HG02938 (cell line): ENCODE measurements around the gene HSPA13.
A peak's percentile ranks its signal among the peaks of the same experiment; 100 is the strongest.
"Not testable (repeated sequence)": the region's sequence is repeated elsewhere in the genome, so short reads cannot be mapped to it uniquely, and the experiment has no call there.

Experiments used
- ATAC-seq: cut with Tn5 transposase; IDR thresholded peaks from one replicate; pipeline ENCODE4 v1.9.1; 2021; ENCODE audit warnings: mild to moderate bottlenecking, moderate library complexity; ENCODE audit not compliant: unreplicated experiment

The HSPA13 gene, protein sequence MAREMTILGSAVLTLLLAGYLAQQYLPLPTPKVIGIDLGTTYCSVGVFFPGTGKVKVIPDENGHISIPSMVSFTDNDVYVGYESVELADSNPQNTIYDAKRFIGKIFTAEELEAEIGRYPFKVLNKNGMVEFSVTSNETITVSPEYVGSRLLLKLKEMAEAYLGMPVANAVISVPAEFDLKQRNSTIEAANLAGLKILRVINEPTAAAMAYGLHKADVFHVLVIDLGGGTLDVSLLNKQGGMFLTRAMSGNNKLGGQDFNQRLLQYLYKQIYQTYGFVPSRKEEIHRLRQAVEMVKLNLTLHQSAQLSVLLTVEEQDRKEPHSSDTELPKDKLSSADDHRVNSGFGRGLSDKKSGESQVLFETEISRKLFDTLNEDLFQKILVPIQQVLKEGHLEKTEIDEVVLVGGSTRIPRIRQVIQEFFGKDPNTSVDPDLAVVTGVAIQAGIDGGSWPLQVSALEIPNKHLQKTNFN

GRCh38 chr21:14382835-14383595 lies at the start of gene HSPA13:
TSS of gene HSPA13 (minus strand) at chr21:14383146. CDS start at chr21:14383119, 27 bp downstream.
- ATAC-seq, result peak; percentile 95

GRCh38 chr21:14418920-14419319 lies 36.0 kb upstream of the HSPA13 start:
- ATAC-seq, result no peak

GRCh38 chr21:14414932-14415508 lies 32.1 kb upstream of the HSPA13 start:
- ATAC-seq, result no peak

DNA sequence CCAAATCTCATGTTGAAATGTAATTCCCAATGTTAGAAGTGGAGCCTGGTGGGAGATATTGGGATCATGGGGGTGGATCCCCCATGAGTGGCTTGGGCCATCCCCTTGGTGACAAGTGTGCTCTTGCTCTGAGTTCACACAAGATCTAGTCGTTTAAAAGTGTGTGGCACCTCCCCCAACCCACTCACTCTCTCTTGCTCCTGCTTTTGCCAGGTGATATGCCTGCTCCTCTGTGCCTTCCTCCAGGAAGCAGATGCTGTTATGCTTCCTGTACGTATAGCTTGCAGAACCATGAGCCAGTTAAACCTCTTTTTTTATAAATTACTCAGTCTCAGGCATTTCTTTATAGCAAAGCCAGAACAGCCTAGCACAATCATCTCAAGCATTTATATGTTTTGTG lies 23.0 kb upstream of the HSPA13 start:
- ATAC-seq, result no peak

DNA sequence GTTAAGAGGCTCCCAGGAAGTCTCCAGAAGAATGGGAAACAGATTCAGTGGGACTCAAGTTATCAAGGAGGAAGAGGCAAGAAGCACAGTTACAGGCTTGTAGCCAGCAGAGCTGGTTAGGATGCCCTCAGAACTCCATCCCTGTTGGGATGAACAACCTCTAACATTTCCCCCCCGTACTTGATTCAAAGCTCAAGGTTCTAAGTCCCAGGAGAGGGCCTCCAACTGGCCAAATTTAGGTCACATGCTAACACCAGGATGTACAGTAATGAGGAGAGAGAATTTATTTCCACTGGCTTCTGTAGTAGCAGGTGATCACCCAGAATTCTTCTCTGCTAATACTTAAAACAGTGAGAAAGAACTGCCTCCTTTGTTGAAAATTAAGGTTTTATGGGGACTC lies 22.3 kb upstream of the HSPA13 start:
- no peak for ATAC-seq

DNA sequence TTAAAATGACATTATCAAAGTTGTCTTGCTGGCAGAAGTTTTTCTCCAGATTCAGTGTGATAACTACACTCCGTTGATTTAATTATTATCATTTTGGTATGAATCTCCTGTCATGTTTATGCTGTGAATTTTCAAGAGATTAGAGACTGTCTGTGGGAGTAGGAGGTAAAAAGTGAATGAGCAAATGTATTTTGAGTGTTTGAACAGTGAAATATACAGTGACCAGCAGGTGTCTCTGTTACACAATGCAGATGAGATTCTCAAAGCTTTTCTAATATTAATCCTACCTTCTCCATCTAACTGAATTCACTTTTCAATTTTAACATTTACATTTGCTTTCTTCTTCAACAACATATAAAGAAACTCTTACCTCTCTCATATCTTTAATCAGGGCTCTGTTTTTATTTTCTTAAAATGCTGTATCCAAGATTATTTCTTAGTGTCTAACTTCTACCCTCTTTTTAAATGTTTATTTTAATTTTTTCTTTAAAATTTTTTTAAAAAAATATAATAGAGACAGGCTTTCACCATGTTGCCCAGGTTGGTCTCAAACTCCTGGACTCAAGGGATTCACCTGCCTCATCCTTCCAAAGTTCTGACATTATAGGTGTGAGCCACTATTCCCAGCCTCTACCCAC lies 20.9 kb upstream of the HSPA13 start:
- ATAC-seq, result peak; percentile 68

DNA sequence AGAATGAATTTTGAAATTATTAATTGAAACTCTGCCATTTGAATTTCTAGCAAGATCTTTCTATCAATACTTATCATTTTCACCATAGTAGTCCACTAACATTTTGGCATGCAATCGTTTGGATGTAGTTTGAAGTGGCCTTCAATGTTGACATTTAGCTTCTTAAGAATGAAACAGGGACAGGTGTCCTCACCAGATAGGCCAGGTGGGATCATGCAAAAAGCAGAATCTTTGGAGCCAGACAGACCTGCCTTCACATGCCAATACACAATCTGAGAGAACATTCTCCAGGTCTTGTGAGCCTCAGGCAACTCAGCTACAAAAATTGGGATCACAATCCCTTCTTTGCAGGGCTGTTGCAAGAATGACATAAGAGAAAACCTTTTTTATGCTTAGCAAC lies 18.3 kb upstream of the HSPA13 start:
- ATAC-seq, result no peak

GRCh38 chr21:14388282-14388681 lies 5.3 kb upstream of the HSPA13 start:
- ATAC-seq, result no peak

DNA sequence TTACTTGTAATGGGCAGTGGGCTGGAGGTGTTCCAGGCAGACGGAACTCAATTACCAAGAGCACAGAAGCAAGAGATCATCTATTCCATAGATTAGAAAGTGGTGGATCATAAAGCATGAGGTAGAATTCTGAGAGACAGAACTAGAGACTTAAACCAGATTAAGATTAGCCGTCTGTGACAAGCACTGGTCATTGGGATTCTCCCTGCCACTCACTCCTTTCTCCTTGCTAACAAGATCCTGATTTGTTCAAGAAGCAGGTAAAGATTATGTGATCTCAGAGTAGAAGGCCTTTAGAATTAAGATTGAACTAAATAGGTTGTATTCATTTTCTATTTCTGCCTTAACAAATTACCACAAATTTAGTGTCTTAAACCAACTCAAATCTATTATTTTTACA lies 1.5 kb upstream of the HSPA13 start:
- no peak for ATAC-seq

- ATAC-seq, result peak; percentile 16
These were observed 742 bp upstream of the HSPA13 start for GRCh38 chr21:14383596-14384180.

DNA sequence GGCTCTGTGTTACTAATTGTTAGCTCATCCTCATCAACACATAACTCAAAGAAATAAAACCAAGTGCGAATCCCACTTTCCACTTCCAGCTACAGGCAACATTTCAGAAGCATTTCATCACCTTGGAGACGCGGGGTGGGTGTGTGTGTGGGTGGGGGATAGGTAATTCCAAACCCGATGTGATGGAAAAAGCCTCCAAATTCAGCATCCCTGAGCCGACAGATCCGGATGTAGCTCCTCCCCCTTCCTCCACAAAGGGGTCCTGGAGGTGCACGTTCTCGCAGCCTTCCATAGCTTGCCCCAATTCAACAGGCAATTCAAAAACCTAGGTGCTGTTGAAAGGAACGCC lies 486 bp downstream of the HSPA13 start:
- no peak for ATAC-seq

- ATAC-seq, result no peak
These were observed 6.1 kb downstream of the HSPA13 start for GRCh38 chr21:14376854-14377253.

- no peak for ATAC-seq
These were observed 15.9 kb downstream of the HSPA13 start for GRCh38 chr21:14366998-14367397.

DNA sequence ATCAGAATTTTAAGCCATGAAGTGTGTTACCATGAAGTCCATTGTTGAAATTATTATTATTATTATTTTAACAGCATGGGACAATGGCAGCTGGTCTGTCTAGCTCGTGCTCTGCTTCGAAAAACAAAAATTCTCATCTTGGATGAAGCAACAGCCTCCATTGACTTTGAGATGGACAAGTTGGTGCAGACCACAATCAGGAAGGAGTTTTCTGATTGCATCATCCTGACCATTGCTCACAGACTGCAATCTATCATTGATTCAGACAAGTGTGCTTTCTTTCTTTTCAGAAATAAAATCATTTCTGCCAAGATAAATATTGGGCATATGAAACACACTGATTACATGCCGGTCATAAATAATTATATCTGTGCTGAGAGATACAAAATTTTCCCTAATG lies 21.0 kb downstream of the HSPA13 start:
- ATAC-seq, result no peak

- ATAC-seq, result no peak
These were observed 24.2 kb downstream of the HSPA13 start for GRCh38 chr21:14358775-14359174.

DNA sequence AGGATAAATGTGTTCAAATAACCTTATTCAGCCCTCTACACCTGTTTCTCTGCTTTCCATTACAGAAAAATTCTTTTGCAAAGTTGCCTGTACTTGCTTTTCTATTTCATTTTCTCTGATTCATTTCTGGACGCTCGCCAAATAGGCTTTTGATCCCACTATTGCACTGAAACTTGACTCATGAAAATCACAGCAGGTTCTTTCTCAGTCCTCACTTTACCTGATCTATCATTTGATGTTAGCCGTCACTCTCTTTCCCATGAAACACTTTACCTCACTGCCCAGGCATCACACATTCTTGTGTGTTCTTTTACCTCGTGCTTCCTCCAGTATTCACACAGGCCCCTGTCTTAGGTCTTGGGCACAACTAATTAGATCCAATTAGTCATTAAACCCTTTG lies 26.2 kb downstream of the HSPA13 start:
- ATAC-seq, result no peak

- ATAC-seq, result no peak
These were observed 28.4 kb downstream of the HSPA13 start for GRCh38 chr21:14354515-14354914.

DNA sequence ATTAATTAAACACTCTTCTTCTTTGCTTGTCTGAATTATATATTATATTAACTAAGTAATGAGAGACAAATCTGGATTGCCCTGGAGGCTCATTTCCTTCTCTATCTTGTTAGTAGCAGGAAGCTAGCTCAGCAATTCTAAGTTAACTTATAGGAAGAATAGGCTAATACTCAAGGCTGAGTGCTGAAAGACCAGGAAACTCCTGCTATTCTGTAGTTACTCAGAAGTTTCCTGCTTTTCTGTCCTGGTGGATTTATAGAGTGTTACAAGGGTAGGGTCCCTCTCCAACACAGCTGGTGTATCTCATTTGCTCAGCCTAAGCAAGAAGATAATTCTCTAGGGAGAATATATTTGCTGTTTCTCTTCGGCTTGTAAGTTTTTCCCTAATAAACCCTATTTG lies 29.2 kb downstream of the HSPA13 start:
- no peak for ATAC-seq

- ATAC-seq, result no peak
These were observed 29.7 kb downstream of the HSPA13 start for GRCh38 chr21:14353231-14353630.

DNA sequence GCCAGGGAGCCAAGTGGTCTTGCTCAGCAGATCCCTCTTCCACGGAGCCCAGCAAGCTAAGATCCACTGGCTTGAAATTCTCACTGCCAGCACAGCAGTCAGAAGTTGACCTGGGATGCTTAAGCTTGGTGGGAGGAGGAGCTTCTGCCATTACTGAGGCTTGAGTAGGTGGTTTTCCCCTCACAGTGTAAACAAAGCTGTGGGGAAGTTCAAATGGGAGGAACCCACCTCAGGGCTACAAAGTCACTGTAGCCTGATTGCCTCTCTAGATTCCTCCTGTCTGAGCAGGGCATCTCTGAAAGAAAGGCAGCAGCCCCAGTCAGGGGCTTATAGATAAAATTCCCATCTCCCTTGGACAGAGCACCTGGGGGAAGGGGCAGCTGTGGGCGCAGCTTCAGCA lies 55.6 kb downstream of the HSPA13 start:
- ATAC-seq, result not testable (repeated sequence)

- no peak for ATAC-seq
These were observed 57.4 kb downstream of the HSPA13 start for GRCh38 chr21:14325595-14325994.
